GM18499 (cell line): ENCODE measurements around the gene NOL4L.

Experiments used
- ATAC-seq: cut with Tn5 transposase; IDR thresholded peaks from one replicate; pipeline ENCODE4 v1.9.1; 2021; ENCODE audit warnings: moderate number of reproducible peaks; ENCODE audit not compliant: insufficient read depth, unreplicated experiment

Gene NOL4L

DNA sequence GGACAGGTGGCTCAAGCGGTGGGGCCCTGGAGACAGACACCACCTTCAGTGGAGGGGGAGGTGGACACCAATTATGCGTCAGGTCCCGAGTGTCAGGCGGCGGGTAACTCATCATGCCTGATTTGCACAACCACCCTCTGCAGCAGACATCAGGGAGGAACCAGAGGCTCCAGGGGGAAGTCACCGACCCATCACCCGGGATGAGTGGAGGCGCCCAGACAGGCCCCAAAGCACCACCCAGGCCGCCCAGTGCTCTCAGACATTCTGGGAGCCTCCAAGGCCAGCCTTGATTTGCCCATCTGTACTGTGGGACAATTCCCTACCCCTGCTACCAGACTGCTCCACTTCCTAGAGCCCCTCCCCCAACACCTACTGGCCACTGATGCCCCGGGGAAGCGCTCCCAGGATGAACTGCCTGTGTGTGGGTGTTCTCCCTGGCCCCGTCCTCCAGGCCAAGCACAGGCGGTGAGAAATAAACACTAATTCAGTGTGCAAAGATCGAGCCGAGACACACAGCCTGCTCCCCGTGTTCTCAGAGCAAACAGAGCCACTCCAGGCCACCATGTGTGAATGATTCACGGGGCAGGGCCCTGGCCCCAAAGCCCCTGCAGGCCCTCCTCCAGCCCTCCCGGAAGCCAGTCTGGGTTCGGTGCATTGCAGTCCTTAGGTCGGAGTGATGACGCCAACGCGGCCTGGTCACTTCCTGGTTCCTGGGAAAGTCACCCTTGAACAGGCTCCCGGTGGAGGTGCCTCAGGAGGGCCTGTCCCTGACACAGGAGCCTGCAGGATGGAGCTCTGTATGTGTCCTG lies 119.8 kb downstream of the NOL4L start:
- ATAC-seq = no peak

DNA sequence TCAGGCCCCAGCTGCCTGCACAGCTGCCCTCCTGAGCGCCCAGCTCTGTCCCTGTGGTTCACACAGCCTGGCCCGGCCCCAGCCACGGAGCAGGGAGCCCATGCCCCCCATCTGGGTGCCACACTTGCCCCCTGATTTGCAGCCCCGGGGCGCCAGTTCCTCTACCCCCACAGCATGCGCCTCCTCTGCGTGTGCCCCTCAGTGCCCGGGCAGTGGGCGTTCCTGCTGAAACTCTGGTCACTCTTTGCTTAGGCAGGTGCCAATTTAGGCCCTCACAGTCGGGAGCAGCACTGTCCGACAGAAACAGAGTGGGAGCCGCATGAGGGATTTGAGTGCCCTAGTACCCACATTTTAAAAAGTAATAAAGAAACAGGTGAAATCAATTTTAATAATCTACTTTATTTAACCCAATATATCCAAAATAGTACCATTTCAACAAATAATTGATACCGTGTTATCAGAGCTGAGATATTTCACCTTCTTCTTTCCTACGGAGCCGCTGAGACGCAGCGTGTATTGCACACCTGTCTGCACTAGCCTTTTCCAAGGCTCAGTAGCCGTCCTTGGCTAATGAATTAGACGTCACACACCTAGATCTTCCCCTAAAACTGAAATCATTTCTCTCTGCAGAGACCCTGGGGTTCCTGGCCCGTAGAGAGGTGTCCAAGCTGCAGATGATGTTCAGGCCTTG lies 120.6 kb downstream of the NOL4L start:
- ATAC-seq = no peak

DNA sequence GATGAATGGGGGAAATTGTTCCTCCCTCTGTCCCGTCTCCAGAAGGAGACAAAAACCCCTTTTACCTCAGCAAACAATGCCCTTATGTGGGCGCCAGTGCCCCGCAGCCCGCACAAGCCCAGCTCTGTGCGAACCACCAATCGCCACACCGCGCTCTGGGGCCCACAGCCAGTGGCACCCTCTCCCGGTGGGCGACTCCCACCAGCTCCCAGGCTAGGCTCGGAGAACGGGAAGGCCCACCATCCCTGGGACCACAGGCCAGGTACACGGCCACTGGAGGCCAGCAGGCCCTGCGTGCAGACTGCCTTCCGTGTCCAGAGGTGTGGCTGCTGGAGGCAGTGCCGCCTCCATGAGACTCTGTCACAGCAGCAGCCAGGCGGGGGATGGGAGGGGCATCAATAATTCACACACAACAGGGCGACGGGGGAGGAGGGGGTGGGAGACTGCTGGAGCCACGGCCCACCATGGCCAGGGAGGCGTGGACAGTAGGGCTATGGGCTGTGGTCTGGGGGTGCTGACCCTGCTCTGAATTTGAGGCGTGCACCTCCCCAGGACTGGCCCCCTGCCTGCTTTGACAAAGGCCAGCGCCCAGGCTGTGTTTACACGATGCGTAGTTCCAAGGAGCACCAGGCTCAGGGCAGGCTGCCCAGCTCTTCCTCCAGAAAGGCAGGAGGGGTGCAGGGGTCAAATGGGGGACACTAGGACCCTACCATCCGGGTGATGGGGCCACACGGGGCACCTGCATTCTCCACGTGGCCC lies 121.3 kb downstream of the NOL4L start:
- ATAC-seq = no peak

DNA sequence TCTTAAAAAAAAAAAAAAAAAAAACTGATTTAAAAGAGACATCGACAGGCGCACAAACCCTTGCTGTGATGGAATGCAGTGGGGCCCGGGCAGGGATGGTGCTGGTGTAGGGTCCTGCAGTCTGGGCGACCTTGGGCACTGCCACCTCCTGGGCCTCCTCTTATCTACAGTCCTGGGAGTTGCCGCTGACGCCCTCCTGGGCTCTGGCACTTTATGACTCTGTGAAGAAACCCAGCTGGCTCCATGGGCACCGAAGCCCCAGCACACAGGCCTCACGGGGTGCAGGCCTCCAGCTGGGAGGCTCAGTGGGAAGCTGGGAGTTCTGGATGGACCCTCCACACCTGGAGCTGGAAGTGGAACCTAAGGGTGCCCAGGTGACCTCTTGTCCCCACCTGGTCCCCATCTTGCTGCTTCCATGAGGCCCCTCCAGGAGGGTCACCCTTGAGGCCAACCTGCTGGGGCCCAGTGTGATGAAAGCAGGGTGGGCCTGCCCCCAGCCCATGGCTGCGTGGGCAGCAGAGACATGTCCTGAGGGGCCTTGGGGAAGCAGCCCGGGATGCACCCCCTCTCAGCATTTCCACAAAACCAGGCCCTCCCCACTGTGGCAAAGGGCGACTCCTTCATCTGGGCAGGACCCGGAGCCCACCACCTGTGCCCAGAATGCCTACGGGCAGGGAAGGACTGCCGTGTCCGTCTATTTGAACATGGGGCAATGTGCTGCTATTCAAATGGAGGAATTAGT lies 122.1 kb downstream of the NOL4L start:
- no peak for ATAC-seq

DNA sequence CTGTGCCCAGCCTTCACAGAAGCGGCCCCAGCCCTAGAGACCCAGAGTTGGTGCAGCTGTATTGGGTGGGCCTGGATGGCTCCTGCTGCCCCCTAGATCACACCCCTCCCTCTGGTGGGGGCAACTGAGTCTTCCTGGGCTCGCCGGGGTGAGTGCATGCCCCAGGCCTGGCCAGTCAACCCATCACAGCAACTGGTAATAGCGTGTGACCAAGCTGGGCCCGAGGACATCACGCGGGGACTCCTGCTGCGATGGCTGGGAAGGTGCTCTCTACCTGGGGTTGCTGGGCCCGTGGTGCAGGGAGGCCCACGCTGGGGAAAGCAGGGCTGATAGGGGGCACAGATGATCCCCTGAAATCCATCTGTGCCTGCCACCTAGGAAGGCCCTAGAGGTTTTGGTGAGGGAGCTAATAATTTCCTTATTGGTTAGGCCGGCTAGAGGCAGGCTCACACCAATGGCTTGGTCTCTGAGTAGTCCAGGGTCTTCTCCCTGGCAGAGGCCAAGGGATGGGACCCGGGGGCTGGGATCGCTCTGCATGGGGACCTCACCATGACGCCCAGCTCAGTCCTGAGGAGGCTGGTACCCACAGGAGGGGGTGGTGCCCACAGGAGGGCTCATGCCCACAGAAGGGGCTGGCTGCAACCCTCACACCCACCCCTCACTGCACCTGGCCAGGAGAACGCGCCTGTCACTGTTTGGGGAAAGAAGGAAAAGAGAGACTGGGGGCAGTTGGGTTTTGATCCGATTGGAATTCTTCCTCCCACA lies 123.1 kb downstream of the NOL4L start:
- ATAC-seq = no peak

DNA sequence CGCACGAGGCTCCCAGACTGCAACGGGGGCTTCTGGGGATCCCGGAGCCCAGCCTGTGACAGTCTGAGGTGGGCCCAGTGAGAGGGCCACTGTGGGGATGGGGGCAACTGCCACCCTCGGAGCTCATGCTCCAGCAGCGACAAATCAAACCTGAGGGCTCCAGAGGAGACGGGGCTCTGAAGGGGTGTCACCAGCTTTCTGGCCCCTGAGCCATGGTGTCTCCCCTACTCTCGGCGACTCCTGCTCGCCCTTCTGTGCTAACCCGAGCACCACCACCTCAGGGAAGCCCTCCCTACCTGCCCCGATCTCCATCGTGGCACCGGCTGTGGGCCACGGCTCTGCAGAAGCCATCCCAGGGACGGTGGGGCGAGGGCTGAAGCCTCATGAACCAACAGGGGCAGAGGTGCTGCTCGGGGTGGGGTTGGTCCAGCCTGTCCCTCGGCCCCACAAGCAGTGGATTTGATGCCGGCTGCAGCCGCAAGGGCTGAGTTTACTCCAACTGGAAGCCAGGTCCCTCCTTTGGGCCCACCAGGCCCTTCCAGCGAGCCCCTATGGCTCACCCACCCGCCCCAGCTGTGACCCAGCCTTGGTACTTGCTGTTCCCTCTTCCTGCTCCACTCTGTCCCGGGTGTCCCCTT lies 124.3 kb downstream of the NOL4L start:
- no peak for ATAC-seq

DNA sequence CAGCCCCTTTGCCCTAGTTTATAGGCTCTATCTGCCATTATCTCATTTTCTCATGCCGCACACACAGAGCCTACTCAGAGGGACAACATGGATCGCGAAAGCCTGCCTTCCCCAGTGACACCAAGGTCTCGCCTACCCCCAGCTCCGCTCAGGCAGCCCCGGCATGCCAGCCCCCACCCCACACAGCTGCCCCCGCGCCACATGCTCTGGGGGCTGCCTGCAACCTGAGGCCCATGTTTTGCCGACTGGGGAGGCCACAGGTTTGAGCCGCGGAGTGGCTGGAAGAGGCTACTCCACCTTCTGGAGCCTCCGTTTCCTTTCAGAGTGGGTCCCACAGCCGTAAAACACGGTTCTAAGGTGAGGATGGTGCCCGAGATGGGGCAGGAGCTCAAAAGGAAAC lies 124.9 kb downstream of the NOL4L start:
- no peak for ATAC-seq

DNA sequence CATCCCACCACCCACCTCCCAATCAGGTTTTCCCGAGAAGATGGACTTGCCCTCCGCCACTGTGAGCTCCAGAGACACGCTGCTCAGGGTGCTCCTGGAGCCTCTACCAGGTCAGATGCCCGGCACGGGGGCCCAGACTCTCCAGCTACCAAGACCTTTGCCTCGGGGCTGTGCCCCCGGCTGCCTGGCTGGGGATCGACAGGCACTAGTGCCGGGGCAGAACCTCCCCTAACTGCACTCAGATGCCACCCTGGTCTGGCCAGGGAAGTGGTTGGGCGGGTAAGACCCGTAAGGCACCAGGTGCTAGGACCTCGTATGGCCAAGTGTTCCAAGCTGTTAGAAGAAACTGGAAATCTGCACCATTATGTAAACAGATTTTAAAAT lies 126.3 kb downstream of the NOL4L start:
- no peak for ATAC-seq

DNA sequence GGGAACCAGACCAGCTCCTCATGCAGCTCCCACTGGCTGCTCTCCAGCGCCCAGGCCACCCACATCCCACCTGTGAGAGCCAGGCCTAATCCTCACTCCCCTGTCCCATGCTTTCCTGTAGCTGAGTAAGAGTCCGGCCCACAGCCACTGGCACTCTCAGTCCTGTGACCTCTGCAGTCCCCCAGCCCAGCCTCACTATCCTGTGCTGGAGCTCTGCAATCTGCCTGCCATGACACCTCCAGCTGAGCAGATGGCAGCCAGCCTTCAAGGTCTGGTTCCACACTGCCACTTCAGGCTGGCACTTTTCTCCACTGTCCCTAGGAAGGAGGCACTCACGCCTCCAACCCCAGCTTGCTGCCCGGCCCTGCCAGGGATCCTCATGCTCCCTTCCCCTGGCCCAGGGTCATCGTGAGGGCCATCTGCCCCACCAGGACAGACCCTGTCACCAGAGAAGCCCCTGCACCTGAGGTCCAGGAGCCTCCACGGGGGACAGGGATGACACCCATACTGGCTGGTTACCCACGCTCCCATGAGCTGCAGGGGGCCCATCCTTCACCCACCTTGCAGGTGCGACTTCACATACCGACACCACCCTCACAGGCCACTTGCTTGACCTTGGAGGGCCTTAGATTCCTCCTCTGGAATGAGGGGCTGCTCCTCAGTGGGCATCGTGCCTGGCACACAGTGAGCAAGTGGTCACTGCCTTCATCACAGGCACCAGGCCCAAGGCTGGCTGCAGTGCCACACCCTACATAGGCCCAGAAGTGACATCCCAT lies 126.9 kb downstream of the NOL4L start:
- no peak for ATAC-seq

DNA sequence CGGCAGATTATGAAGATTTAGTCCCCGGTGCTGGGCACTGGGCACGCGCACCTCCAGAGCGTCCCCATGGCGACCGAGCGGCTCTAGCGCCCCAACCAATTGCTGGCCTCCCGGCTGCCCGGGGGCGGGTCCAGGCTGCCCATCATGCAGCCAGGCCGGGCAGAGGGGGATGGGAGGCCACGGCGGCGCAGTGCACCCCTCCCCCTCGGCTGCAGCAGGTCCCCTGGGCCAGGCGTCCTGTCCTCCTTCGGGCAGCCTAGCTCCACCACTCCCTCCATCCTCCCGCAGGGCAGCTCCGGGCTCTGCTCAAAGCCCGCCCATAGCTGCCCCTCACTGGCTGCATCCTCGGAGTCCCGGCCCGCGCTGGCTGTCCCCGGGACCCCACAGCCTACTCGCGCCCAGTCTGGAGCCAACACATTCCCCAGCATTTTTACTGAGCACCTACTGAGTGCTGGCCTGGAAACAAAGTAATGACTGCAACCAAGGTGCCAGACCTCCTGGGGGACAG lies 127.6 kb downstream of the NOL4L start:
- no peak for ATAC-seq

DNA sequence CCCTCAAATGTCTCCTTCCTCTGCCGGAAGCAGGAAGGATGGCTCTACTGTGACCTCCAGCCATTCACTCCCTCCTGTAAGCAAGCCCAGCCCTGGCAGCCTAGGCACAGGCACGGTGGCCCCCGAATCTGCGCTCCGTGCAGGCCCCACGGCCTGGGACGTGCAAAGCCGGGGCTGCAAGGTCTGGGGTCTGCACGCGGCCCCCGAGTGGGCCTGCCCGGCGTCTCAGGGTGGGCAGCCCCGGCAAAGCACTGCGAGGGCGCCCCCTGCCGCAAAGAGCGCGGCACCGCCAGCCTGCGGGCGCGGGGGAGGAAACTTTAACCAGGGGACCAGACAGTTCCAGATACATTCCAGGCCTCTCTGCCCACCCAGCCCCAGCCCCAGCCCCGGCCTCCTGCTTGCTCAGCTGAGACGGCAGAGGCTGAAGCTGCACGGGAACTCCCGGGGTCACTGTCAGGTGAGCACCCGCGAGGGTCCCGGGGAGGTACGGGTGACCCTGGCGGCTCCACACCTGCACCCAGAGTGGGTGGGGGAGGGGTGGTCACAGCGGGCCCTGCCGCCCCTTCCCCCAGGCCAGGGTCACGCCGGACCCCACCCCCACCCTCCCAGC lies 128.2 kb downstream of the NOL4L start:
- ATAC-seq = no peak

DNA sequence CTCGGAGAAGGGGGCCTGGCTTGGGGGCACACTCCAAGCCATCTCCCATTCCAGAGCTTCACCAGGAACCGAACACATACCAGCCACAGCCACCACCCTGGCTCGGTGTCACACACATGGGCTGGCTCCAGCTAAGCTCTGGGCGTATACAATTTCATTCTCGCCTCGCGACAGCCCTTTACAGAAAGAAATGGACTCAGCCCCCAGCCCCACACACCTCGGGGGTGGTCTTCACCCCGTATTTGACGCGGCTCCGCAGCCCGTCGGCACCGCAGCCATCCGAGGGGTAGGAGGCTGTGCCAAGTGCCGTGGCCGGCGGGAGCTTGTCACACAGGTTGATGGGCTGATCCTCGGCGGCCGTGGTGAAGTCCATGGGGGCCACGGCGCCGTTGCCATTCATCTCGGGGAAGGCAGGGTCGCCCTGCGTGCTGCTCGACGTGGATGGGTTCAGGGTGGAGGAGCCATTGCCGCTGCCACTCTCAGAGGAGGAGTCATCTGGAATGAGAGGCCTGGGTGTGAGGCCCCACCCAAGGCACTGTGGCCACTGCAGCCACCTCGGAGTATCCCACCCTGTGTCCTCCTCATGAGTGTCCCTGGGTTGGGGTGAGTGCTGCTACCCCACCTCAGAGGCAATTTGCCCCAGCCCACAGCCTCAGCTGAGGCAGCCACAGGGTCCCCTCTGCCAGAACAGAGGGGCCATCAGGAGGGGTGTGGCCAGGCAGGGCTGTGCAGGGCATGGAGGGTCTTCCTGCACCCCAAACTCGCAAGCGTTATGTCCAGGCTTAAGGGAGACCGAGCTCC lies 129.0 kb downstream of the NOL4L start:
- no peak for ATAC-seq

DNA sequence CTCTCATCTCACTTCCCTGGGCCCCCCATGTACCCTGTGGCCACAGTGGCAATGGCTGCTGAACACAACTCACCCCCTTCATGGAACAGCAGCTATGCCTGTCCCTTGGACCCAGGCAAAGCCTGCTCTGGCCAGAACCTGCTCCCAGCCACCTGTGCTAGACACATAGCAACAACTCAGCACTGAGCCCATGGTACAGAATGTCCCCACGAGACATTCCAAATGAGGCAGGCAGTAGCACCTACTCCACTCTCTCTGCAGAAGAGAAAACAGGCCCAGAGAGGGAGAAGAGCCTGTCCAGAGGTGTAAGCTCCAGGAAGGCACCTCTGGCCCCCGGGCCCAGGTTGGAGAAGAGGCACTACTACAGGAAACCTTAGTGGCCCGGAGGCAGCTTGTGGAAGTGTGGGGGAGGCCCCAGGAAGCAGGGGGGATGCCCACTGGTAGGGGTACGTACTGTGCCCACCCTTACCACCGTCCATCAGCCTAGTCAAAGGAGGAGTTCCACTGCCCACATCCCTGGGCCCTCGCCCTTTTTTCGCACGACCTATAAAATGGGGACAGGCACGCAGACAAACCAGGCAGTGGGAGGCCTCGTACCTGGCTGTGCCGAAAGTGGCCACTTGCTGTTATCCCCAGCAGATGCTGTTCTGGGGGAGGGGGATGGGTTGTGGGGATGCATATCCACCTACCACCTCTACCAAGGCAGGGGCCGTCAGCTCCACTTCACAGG lies 129.8 kb downstream of the NOL4L start:
- no peak for ATAC-seq

DNA sequence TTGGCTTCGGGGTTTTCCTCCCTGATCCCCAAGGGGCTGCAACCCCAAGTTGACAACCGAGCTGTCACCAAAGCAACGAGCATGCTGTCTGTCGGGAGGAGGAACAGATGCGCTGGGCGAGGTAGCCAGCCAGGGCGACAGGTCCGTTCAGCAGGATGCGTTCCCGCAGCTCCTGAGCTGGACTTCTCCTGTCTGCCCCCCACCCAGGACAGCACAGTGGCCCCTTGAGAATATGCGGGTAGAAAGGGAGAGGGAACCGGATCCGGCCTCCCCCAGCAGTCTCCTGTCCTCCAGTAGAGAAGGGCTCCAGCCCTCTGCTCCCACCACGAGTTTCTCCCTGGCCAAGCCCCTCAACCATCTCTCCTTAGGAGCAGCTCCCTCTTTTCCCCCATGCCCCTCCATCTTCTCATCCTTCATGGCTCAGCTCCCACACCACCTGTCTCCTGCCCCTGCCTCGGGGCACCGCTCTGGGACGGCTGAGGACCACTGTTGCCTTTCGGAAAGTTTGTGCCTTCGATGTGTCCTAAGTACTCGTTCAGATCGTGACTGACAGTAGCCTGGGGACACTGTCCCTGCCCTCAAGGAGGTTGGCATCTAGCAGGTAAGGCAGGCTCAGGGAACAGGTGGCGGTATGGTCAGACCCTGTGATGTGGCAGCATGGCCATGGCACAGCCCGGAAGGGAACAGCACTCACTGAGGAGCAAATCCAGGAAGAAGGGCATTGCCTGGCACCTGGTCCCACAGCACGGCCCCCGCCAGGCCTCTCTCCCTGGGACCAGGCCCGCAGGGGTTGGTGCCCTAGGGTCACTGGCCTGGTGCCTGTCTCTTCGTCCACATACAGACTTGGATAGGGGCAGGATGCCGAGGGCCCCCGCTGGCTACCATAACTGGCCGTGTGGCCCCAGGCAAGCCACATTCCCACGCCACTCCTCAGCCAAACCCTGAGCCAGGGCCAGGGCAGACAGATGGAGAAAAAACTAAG lies 130.7 kb downstream of the NOL4L start:
- no peak for ATAC-seq

DNA sequence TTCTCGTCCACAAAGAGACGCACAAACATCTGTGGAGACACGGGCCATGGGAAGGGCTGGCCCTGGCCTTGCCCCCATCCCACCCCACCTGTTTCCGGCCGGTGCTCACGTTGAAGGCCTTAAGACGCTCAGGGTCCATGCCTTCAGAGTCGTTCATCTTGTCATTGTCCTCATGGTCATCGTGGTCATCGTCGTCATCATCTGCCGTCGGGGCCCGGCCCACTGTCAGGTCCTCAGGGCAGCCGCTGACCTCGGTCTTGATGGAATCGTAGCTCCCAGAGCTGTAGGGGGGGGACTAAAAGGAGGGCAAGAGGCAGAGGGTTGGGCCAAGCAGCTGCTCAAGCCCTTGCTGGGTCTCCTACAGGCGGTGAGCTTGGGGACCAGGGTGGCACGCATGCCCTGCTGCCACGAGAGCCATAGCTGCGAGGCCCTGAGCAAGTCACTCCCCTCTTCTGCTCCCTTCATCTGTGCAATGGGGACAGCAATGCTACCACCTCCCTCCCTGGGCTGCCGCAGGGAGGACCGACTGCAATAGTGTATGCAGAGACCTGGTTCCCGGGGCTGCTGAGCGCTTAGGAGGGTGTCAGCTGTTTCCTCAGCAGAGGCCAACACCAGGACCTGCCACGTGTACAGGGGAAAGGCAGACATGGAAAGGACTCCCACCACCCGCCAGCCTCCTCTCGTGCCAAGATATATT lies 131.5 kb downstream of the NOL4L start:
- no peak for ATAC-seq
